ENCODE data around the gene PROM2. TPM values are rescaled to one million over a fixed set of nuclear protein-coding genes. Genes with fewer than 3 reads are reported as not detected.

The PROM2 gene
- total RNA-seq, 1 donor from 2014 or later: 18.5 TPM

DNA sequence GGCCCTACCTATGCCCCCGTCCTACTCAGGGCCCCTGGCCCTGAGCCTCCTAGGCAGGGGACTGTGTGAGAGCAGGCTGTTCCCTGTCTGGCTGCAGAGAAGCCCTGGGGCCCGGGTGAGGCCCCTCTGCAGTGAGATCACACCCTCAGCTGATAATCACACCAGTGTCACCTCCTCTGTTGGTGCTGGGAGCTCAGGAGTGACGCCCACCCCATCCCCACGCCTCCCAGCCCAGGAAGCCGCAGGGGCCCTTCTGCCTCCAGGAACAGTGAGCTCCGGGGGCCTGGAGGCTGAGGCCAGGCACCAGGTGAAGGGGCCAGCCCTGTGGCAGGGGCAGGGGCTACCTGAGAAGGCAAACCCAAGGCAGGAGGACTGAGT, 42.9 kb downstream of the PROM2 start:
- no peaks in the 10 kb centered on the region for H3K9me3 Mint-ChIP-seq
- H3K4me3 Mint-ChIP-seq: no peak overlapping the region
- no peak overlapping the region for H3K27ac Mint-ChIP-seq
- H3K27me3 Mint-ChIP-seq: peaks cover 5% of the 10 kb centered on the region
- DNase-seq (ENCODE audit: extremely low spot score, unreplicated experiment): no peak
- H3K36me3 Mint-ChIP-seq: no peaks in the 10 kb centered on the region
- peaks cover 24% of the 10 kb centered on the region for H3K4me1 Mint-ChIP-seq (ENCODE audit: unreplicated experiment)
- TF ChIP-seq, protein P1, sequence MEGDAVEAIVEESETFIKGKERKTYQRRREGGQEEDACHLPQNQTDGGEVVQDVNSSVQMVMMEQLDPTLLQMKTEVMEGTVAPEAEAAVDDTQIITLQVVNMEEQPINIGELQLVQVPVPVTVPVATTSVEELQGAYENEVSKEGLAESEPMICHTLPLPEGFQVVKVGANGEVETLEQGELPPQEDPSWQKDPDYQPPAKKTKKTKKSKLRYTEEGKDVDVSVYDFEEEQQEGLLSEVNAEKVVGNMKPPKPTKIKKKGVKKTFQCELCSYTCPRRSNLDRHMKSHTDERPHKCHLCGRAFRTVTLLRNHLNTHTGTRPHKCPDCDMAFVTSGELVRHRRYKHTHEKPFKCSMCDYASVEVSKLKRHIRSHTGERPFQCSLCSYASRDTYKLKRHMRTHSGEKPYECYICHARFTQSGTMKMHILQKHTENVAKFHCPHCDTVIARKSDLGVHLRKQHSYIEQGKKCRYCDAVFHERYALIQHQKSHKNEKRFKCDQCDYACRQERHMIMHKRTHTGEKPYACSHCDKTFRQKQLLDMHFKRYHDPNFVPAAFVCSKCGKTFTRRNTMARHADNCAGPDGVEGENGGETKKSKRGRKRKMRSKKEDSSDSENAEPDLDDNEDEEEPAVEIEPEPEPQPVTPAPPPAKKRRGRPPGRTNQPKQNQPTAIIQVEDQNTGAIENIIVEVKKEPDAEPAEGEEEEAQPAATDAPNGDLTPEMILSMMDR (conservative IDR thresholded peaks at IDR 0.05): no peak

DNA sequence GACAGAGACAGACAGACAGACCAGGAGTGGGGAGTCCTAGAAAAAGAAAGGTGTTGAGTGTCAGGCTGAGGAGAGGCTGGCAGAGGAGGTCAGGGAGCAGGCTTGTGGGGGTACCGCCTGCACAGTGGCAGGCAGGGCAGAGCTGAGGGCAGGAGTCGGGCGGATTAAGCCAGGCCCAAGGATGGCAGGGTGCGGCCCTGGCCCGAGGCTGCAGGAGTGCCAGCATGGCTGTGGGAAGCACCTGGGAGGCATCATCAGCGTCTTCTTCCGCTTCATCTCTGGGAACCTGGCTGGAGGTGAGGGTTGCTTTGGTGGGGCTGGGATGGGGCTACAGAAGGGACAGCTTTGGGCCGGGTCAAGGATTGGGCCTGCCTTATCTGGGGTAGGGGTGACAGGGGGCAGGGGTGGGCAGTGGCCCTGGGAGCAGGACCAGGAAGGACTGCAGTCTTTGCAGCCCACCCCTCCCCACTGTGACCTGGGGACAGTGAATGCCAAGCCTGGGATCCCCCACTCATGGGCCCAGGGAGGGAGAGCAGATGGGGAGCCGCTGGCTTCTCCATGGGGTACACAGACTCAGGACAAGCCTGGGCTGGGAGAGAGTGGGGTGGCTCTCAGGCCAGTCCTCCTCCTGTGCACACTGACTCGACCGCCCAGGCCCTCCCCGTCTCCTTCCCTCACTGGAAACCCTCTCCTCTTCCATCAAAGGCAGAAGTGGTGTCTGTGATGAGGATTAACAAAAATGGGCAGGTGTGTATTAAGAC, 43.6 kb downstream of the PROM2 start:
- peaks cover 24% of the 10 kb centered on the region for H3K4me1 Mint-ChIP-seq (ENCODE audit: unreplicated experiment)

DNA sequence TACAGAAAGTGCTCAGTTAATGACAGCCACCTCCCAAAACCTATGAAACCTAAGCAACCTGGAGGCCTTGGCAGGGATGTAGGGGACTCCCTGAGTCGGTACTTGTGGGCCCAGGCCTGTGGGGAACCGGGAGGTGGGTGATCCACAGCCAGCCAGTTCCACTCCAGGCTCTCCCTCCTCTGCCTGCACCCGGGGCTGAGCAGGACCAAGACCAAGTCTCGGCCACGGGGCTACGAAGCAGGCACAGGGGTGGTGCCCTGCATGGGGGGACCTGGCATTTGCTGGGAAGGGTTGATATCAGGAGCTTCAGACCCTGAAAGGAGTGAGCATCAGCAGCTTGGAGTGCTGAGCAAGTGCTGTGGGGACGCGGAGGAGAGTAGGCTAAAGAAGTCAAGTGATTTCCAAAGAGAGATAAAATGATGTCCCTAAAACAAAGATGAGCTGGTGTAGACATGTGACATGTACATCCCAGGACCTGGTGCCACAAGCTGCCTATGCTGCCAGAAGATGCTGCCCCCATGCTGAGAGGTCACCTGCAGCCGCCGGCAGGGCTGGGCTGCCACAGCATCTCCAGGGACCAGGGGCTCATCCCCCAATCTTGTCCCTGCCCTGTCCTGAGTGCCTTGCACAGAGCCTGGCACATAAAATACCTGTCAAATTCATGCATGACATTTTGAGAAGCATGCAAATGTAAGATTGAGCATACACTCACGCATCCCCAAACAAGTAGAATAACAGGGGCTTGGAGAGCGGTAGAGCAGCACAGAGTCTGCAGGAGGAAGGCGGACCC, 44.4 kb downstream of the PROM2 start:
- H3K27ac Mint-ChIP-seq: no peak overlapping the region
- H3K36me3 Mint-ChIP-seq: no peaks in the 10 kb centered on the region
- DNase-seq (ENCODE audit: extremely low spot score, unreplicated experiment): no peak
- peaks cover 24% of the 10 kb centered on the region for H3K4me1 Mint-ChIP-seq (ENCODE audit: unreplicated experiment)
- H3K9me3 Mint-ChIP-seq: no peaks in the 10 kb centered on the region
- TF ChIP-seq, protein P1 (conservative IDR thresholded peaks at IDR 0.05): no peak
- H3K4me3 Mint-ChIP-seq: no peak overlapping the region
- peaks cover 5% of the 10 kb centered on the region for H3K27me3 Mint-ChIP-seq

More for the DNA sequence above, 43.6 kb downstream of the PROM2 start:
- Mint-ChIP-seq H3K27me3 (peaks cover 5% of the 10 kb centered on the region), H3K9me3 (no peaks in the 10 kb centered on the region), H3K36me3 (no peaks in the 10 kb centered on the region), H3K27ac (no peak overlapping the region), H3K4me3 (no peak overlapping the region)
- TF ChIP-seq, protein P1 (conservative IDR thresholded peaks at IDR 0.05): no peak
- no peak for DNase-seq (ENCODE audit: extremely low spot score, unreplicated experiment)

DNA sequence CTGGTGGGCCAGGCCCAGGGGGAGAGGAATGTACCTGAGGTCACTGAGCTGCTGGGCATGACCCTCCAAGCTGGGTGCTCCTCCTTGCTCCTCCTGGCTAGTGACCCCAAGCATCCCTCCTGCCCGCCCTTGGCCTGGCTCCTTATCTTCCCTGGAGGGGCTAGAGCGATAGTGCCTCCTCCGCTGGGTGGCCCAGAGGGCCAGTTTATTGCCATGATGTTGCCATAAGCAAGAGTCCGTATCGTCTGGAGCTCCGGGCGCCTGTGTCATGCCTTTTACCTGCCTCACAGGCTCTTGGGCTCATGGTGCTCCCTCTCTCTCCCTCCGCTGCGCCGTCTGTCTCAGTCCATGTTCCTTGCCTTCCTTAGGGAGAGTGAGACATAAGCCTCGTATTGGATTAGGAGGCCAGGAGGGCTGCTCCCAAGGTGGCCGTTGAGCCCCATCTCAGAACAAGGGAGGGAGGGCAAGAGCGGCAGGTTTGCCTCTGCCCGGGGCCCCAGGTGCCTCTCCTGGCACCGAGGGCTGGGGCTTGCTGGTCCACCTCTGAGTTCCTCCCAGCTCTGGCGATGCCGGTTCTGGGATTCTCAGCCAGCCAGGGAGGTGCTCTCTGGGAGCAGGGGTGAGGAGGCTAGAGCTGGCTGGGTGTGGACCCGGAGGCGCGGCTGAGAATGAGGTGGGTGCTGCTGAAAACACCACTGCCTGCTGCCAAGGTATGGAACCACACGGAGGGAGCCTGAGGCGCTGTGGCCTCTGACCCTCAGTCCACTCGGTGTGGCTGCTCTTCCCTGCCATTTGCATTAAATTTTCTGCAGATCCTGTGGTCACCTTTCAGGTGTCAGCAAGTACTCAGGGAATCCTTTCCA, 45.5 kb downstream of the PROM2 start:
- TF ChIP-seq, protein P1 (conservative IDR thresholded peaks at IDR 0.05): no peak
- Mint-ChIP-seq H3K4me1 (ENCODE audit: unreplicated experiment) (peaks cover 24% of the 10 kb centered on the region), H3K9me3 (no peaks in the 10 kb centered on the region), H3K27me3 (peaks cover 5% of the 10 kb centered on the region), H3K4me3 (no peak overlapping the region), H3K27ac (no peak overlapping the region), H3K36me3 (no peaks in the 10 kb centered on the region)
- no peak for DNase-seq (ENCODE audit: extremely low spot score, unreplicated experiment)

DNA sequence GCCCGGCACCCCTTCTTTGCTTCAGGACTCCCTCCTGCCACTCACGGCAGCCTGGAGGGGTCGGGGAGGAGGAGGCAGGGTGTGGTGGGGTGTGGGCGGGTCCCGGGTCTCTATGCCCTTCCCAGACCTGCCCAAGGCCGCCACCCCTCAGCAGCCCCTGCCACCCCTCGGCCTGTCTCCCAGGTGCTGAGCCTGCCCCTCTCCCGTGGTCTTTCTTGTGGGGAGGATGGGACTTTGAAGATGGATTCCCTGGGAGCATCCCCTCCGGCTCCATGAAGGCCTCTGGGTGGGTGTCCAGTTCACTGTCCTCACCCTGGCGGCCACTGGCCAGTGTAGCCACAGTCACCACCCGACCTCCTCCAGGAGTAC, 46.1 kb downstream of the PROM2 start:
- TF ChIP-seq, protein P1 (conservative IDR thresholded peaks at IDR 0.05): no peak
- no peak for DNase-seq (ENCODE audit: extremely low spot score, unreplicated experiment)
- no peak overlapping the region for H3K27ac Mint-ChIP-seq
- H3K4me3 Mint-ChIP-seq: no peak overlapping the region
- H3K27me3 Mint-ChIP-seq: peaks cover 3% of the 10 kb centered on the region
- H3K36me3 Mint-ChIP-seq: no peaks in the 10 kb centered on the region
- no peaks in the 10 kb centered on the region for H3K9me3 Mint-ChIP-seq
- peaks cover 19% of the 10 kb centered on the region for H3K4me1 Mint-ChIP-seq (ENCODE audit: unreplicated experiment)
